Activated T-helper 2 cell treated with anti-CD3 and anti-CD28 coated beads, Interferon-gamma antibody, Interleukin-2, Interleukin-4, amounts not matched to agents 10 μg/mL and 5 μg/mL and 100 μg/mL, durations not matched to agents 14 hours and 24 hours and 36 hours (primary cell): ENCODE measurements around the gene FGFRL1. TPM values are rescaled to one million over a fixed set of nuclear protein-coding genes. Genes with fewer than 3 reads are reported as not detected.
A peak's percentile ranks its signal among the peaks of the same experiment; 100 is the strongest.

ENCODE experiments used
- DNase-seq: peaks from one replicate; pipeline ENCODE4 v3.0.0; 2021; ENCODE audit warnings: low spot score
- H3K27ac Mint-ChIP-seq: one replicate; pipeline ENCODE4 v1.8.0; 2021; ENCODE audit warnings: mixed read lengths
- H3K27me3 Mint-ChIP-seq: one replicate; pipeline ENCODE4 v1.8.0; 2021; ENCODE audit warnings: low read depth, mixed read lengths
- H3K36me3 Mint-ChIP-seq: one replicate; pipeline ENCODE4 v1.8.0; 2021; ENCODE audit warnings: low read depth, mixed read lengths
- H3K4me1 Mint-ChIP-seq: one replicate; pipeline ENCODE4 v1.8.0; 2021; ENCODE audit warnings: low read depth, mixed read lengths
- H3K4me3 Mint-ChIP-seq: one replicate; pipeline ENCODE4 v1.8.0; 2021; ENCODE audit warnings: low read depth, mild to moderate bottlenecking, moderate library complexity, mixed read lengths
- H3K9me3 Mint-ChIP-seq: one replicate; pipeline ENCODE4 v1.8.0; 2021; ENCODE audit warnings: mixed read lengths
- intact Hi-C: fragments of 100-400 bp; cut with micrococcal nuclease; formaldehyde crosslinking; loops from one replicate; pipeline ENCODE4 v1.15.1; 2023
- total RNA-seq: library from RNA; stranded (reverse); gene quantifications from 2 replicates; pipeline ENCODE4 v1.2.3, GENCODE V29; 2022

Gene FGFRL1
- total RNA-seq, 1 donor from 2014 or later = 17.5 TPM

GRCh38 chr4:1000686-1001260 lies 10.7 kb upstream of the FGFRL1 start:
- Mint-ChIP-seq H3K27ac (no peak overlapping the region), H3K9me3 (no peaks in the 10 kb centered on the region), H3K4me1 (no peaks in the 10 kb centered on the region), H3K36me3 (no peaks in the 10 kb centered on the region), H3K4me3 (no peak overlapping the region), H3K27me3 (peaks cover 40% of the 10 kb centered on the region)
- intact Hi-C loops = no loop called here
- DNase-seq = no peak

- Mint-ChIP-seq H3K36me3 (no peaks in the 10 kb centered on the region), H3K9me3 (no peaks in the 10 kb centered on the region), H3K4me1 (no peaks in the 10 kb centered on the region), H3K4me3 (no peak overlapping the region), H3K27me3 (peaks cover 39% of the 10 kb centered on the region), H3K27ac (no peak overlapping the region)
- intact Hi-C loops = no loop called here
- no peak for DNase-seq
Measured at GRCh38 chr4:1001561-1002130, 9.8 kb upstream of the FGFRL1 start.

GRCh38 chr4:1002131-1002630 lies 9.2 kb upstream of the FGFRL1 start:
- no peak for DNase-seq
- peaks cover 4% of the 10 kb centered on the region for H3K9me3 Mint-ChIP-seq
- H3K4me3 Mint-ChIP-seq = no peak overlapping the region
- no peak overlapping the region for H3K27ac Mint-ChIP-seq
- no peaks in the 10 kb centered on the region for H3K36me3 Mint-ChIP-seq
- no peaks in the 10 kb centered on the region for H3K4me1 Mint-ChIP-seq
- intact Hi-C loops = no loop called here
- H3K27me3 Mint-ChIP-seq = peaks cover 41% of the 10 kb centered on the region

- no peaks in the 10 kb centered on the region for H3K36me3 Mint-ChIP-seq
- peaks cover 4% of the 10 kb centered on the region for H3K9me3 Mint-ChIP-seq
- no peak overlapping the region for H3K27ac Mint-ChIP-seq
- no peak for DNase-seq
- H3K4me3 Mint-ChIP-seq = no peak overlapping the region
- peaks cover 44% of the 10 kb centered on the region for H3K27me3 Mint-ChIP-seq
- H3K4me1 Mint-ChIP-seq = no peaks in the 10 kb centered on the region
- intact Hi-C loops = no loop called here
Measured at GRCh38 chr4:1002631-1003251, 8.7 kb upstream of the FGFRL1 start.

GRCh38 chr4:1003271-1004070 lies 8.0 kb upstream of the FGFRL1 start:
- intact Hi-C loops = no loop called here
- Mint-ChIP-seq H3K4me3 (no peak overlapping the region), H3K36me3 (no peaks in the 10 kb centered on the region), H3K27ac (no peak overlapping the region), H3K4me1 (no peaks in the 10 kb centered on the region), H3K9me3 (peaks cover 4% of the 10 kb centered on the region), H3K27me3 (peaks cover 44% of the 10 kb centered on the region)
- DNase-seq = no peak

GRCh38 chr4:1004071-1004418 lies 7.4 kb upstream of the FGFRL1 start:
- Mint-ChIP-seq H3K4me3 (no peak overlapping the region), H3K36me3 (no peaks in the 10 kb centered on the region), H3K27ac (no peak overlapping the region), H3K4me1 (peaks cover 2% of the 10 kb centered on the region), H3K9me3 (peaks cover 4% of the 10 kb centered on the region), H3K27me3 (peaks cover 46% of the 10 kb centered on the region)
- intact Hi-C loops = no loop called here
- no peak for DNase-seq

- DNase-seq = no peak
- Mint-ChIP-seq H3K36me3 (no peaks in the 10 kb centered on the region), H3K27me3 (peaks cover 43% of the 10 kb centered on the region), H3K9me3 (peaks cover 4% of the 10 kb centered on the region), H3K4me3 (no peak overlapping the region), H3K4me1 (peaks cover 3% of the 10 kb centered on the region), H3K27ac (no peak overlapping the region)
- intact Hi-C loops = no loop called here
Measured at GRCh38 chr4:1004557-1005485, 6.6 kb upstream of the FGFRL1 start.

- Mint-ChIP-seq H3K27me3 (peaks cover 37% of the 10 kb centered on the region), H3K36me3 (no peaks in the 10 kb centered on the region), H3K27ac (no peak overlapping the region), H3K4me1 (peaks cover 7% of the 10 kb centered on the region), H3K9me3 (peaks cover 4% of the 10 kb centered on the region), H3K4me3 (no peak overlapping the region)
- no peak for DNase-seq
- intact Hi-C loops = no loop called here
Measured at GRCh38 chr4:1006856-1007255, 4.6 kb upstream of the FGFRL1 start.

- intact Hi-C loops = no loop called here
- peaks cover 9% of the 10 kb centered on the region for H3K4me1 Mint-ChIP-seq
Measured at GRCh38 chr4:1008840-1009541, 2.4 kb upstream of the FGFRL1 start.

GRCh38 chr4:1009542-1010394 lies 1.7 kb upstream of the FGFRL1 start:
- intact Hi-C loops = loop anchor here (1.0 to 5.0 kb wide), 4 partner anchors 37 to 338 kb away; partner anchors contain the start of genes DGKQ and UVSSA
- H3K27ac Mint-ChIP-seq = no peak overlapping the region
- no peaks in the 10 kb centered on the region for H3K36me3 Mint-ChIP-seq
- H3K27me3 Mint-ChIP-seq = peaks cover 28% of the 10 kb centered on the region
- H3K9me3 Mint-ChIP-seq = peaks cover 4% of the 10 kb centered on the region
- peak; percentile 59 for DNase-seq
- H3K4me1 Mint-ChIP-seq = peaks cover 9% of the 10 kb centered on the region
- peak overlapping the region; percentile 82 for H3K4me3 Mint-ChIP-seq

More at GRCh38 chr4:1008840-1009541, 2.4 kb upstream of the FGFRL1 start:
- Mint-ChIP-seq H3K9me3 (peaks cover 4% of the 10 kb centered on the region), H3K27me3 (peaks cover 32% of the 10 kb centered on the region), H3K27ac (no peak overlapping the region), H3K4me3 (peak overlapping the region; percentile 52), H3K36me3 (no peaks in the 10 kb centered on the region)
- DNase-seq = peak; percentile 28
